ENCODE measurements around the gene SATL1. TPM values are rescaled to one million over a fixed set of nuclear protein-coding genes. Genes with fewer than 3 reads are reported as not detected.
"Not testable (repeated sequence)": the region's sequence is repeated elsewhere in the genome, so short reads cannot be mapped to it uniquely, and the experiment has no call there.

Gene SATL1, protein sequence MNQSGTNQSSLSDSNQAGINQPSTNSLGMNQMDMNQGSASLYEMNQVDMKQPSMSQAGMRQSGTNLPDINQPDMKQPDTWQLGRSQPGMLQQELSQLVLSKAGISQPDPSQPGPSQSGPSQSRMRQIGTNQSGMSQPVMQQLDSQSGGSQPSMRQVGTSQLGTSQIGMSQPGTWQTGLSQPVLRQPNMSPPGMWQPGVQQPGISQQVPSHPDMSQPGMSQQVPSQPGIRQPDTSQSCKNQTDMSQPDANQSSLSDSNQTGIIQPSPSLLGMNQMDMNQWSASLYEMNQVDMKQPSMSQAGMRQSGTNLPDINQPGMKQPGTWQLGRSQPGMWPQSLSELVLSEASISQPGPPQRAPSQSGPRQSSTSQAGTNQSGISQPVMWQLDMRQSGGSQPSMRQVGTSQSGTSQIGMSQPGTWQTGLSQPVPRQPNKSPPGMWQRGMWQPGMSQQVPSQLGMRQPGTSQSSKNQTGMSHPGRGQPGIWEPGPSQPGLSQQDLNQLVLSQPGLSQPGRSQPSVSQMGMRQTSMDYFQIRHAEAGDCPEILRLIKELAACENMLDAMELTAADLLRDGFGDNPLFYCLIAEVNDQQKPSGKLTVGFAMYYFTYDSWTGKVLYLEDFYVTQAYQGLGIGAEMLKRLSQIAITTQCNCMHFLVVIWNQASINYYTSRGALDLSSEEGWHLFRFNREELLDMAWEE
- total RNA-seq, result under 1 TPM in 1 of 2 donors, not detected in 1; 0.06 TPM
- polyA plus RNA-seq, result under 1 TPM in 1 of 2 donors, not detected in 1; 0.02 TPM
- long read RNA-seq, donor 1, result 0 reads
- long read RNA-seq, donor 2, result 0 reads
- long read RNA-seq, donor 3, partial matches to known transcripts, result 27 of 27 reads
- long read RNA-seq, donor 3, other reads (novel, unspliced or antisense), result 0 of 27 reads
- long read RNA-seq, donor 4, partial matches to known transcripts, result 28 of 28 reads
- long read RNA-seq, donor 4, other reads (novel, unspliced or antisense), result 0 of 28 reads
- long read RNA-seq, donor 5, result 0 reads

DNA sequence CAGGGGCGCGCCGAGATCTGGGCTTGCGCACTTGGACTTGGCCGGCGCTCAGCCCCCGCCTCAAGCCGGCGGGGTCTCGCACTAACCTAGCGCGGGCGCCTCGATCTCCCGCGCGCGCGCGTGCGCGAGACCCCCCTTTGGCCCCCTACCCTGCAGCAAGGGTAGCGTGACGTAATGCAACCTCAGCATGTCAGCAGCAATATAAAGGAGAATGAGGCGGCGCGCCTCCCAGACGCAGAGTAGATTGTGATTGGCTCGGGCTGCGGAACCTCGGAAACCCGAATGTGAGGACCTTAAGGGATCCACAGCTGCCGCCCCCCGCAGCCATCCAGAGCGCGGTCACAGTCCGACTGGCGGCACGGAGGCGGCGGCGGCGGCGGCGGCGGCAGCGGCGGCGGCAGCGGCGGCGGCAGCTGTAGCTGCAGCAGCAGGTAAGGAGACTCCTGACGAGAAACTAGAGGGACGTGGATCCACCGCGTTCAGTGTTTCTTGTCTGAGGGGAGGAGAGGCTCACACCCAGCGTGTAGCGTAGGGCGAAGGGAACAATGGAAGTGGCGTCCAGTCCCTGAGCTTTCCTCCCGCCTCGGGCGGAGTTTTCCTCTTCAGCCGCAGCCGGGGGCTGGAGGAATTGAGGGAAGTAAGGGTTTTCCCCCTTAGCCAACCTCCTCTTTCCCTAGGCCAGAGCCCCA is at the start of gene SATL1, which contains the start of gene ZNF711:
TSS of gene SATL1 (minus strand) at position 19 of the 689 bp plus-strand sequence. CDS start 134,811 bp downstream, outside the sequence.
TSS of gene ZNF711 (plus strand) at position 231 of the 689 bp plus-strand sequence. CDS start 3,582 bp downstream, outside the sequence.
- WGBS, 2 donors, result 0 to 28% methylated on average over 42 to 65 of the region's 65 CpGs
- ATAC-seq (ENCODE audit: insufficient read depth, low FRiP score) (peak; percentile 27), DNase-seq (peak; percentile 94 to 97 (median 94))
- Histone ChIP-seq H3K9ac (ENCODE audit: insufficient read depth in 1 of 2, low read length in 2 of 2) (peak within 1 kb of the TSS; percentile 92 to 96), H3K4me3 (peak within 1 kb of the TSS; percentile 40), H3K27me3 (ENCODE audit: control insufficient read depth in 3 of 3, insufficient read depth in 3 of 3, low read length in 2 of 3) (no peaks in the 10 kb centered on the region), H3K36me3 (ENCODE audit: control insufficient read depth in 4 of 4, insufficient read depth in 4 of 4, low read length in 4 of 4) (no peaks in the 10 kb centered on the region), H3K4me1 (ENCODE audit: control insufficient read depth in 5 of 5, insufficient read depth in 5 of 5, low read length in 5 of 5) (no peaks in the 10 kb centered on the region), H3K9me3 (ENCODE audit: control insufficient read depth in 4 of 4, insufficient read depth in 3 of 4, low read length in 3 of 4) (peaks cover 0 to 6% (median 0%) of the 10 kb centered on the region in 4 donors), H3K27ac (ENCODE audit: low read depth in 1 of 2, low read length in 1 of 2) (peak within 1 kb of the TSS in 1 of 2 donors; percentile 42)
- TF ChIP-seq, protein P1, sequence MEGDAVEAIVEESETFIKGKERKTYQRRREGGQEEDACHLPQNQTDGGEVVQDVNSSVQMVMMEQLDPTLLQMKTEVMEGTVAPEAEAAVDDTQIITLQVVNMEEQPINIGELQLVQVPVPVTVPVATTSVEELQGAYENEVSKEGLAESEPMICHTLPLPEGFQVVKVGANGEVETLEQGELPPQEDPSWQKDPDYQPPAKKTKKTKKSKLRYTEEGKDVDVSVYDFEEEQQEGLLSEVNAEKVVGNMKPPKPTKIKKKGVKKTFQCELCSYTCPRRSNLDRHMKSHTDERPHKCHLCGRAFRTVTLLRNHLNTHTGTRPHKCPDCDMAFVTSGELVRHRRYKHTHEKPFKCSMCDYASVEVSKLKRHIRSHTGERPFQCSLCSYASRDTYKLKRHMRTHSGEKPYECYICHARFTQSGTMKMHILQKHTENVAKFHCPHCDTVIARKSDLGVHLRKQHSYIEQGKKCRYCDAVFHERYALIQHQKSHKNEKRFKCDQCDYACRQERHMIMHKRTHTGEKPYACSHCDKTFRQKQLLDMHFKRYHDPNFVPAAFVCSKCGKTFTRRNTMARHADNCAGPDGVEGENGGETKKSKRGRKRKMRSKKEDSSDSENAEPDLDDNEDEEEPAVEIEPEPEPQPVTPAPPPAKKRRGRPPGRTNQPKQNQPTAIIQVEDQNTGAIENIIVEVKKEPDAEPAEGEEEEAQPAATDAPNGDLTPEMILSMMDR (IDR thresholded peaks at IDR 0.05; ENCODE audit: control extremely low read depth, extremely low read depth), result no peak

DNA sequence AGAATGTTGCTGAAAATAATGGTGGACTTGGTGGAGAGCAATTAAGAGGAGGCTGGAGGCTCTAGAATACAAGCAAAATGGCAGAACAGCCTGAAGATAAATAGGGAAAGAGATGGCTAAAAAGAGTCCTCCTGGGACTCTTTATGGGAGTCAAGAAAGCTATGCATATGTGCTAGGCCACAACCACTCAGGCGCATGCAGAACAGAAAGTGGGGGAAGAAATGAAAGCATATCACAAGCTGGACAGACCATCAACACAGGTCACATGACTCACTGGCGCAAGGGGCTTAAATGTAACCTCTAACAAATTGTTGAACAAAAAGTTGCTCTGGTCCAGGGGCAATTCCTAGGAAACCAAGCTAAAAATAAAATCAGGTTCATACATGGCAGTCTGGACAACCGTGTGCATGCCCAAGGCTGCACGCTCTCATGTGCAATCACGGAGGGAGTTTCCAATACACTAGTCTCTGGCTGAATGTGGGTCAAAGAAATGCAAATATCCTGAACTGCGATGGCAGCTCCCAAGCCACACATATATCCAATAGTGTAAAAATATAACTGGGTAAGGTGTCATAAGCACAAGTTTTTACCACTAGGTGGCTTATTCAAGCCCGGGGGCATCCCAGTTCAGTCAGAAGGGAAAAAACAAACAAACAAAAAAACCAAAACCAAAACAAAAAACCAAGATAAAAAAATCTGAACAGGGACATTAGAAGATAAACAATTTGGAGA is 45.6 kb upstream of the SATL1 start:
- 77 to 94% methylated on average over 7 of the region's 7 CpGs for WGBS, 2 donors
- no peak overlapping the region for H3K9ac ChIP-seq (ENCODE audit: insufficient read depth in 1 of 2, low read length in 2 of 2)
- H3K27me3 ChIP-seq (ENCODE audit: control insufficient read depth in 3 of 3, insufficient read depth in 3 of 3, low read length in 2 of 3), result no peaks in the 10 kb centered on the region
- H3K27ac ChIP-seq (ENCODE audit: low read depth in 1 of 2, low read length in 1 of 2), result no peak overlapping the region
- ATAC-seq (ENCODE audit: insufficient read depth, low FRiP score) (no peak), DNase-seq (no peak)
- no peak overlapping the region for H3K4me3 ChIP-seq
- no peaks in the 10 kb centered on the region for H3K36me3 ChIP-seq (ENCODE audit: control insufficient read depth in 4 of 4, insufficient read depth in 4 of 4, low read length in 4 of 4)
- H3K9me3 ChIP-seq (ENCODE audit: control insufficient read depth in 4 of 4, insufficient read depth in 3 of 4, low read length in 3 of 4), result no peaks in the 10 kb centered on the region
- TF ChIP-seq, protein P1 (IDR thresholded peaks at IDR 0.05; ENCODE audit: control extremely low read depth, extremely low read depth), result no peak
- no peaks in the 10 kb centered on the region for H3K4me1 ChIP-seq (ENCODE audit: control insufficient read depth in 5 of 5, insufficient read depth in 5 of 5, low read length in 5 of 5)

DNA sequence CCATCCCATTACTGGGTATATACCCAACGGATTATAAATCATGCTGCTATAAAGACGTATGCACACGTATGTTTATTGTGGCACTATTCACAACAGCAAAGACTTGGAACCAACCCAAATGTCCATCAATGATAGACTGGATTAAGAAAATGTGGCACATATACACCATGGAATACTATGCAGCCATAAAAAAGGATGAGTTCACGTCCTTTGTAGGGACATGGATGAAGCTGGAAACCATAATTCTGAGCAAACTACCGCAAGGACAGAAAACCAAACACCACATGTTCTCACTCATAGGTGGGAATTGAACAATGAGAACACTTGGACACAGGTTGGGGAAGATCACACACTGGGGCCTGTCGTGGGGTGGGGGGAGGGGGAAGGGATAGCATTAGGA is 41.7 kb upstream of the SATL1 start:
- not testable (repeated sequence) for H3K9me3 ChIP-seq (ENCODE audit: control insufficient read depth in 4 of 4, insufficient read depth in 3 of 4, low read length in 3 of 4); ATAC-seq (ENCODE audit: insufficient read depth, low FRiP score); H3K27ac ChIP-seq (ENCODE audit: low read depth in 1 of 2, low read length in 1 of 2); H3K4me3 ChIP-seq; DNase-seq; H3K4me1 ChIP-seq (ENCODE audit: control insufficient read depth in 5 of 5, insufficient read depth in 5 of 5, low read length in 5 of 5); H3K9ac ChIP-seq (ENCODE audit: insufficient read depth in 1 of 2, low read length in 2 of 2); H3K36me3 ChIP-seq (ENCODE audit: control insufficient read depth in 4 of 4, insufficient read depth in 4 of 4, low read length in 4 of 4); H3K27me3 ChIP-seq (ENCODE audit: control insufficient read depth in 3 of 3, insufficient read depth in 3 of 3, low read length in 2 of 3)
- 69 to 85% methylated on average over 6 of the region's 6 CpGs for WGBS, 2 donors

Measured in lung (tissue), 16 donors.